DOHH2 (cell line): ENCODE data around the gene URI1.

Source experiments
- H3F3A ChIP-seq: fragments of 200-600 bp; sonication (generic), shearing (Covaris generic); 2 replicates; pipeline ENCODE4 v1.6.0; 2016; ENCODE audit warnings: antibody characterized with exemption, mild to moderate bottlenecking; ENCODE audit not compliant: control insufficient read depth, insufficient read depth
- H3K27ac ChIP-seq: fragments of 200-600 bp; sonication (generic); 2 replicates; pipeline ENCODE4 v1.5.1; 2014; ENCODE audit warnings: low read depth, mild to moderate bottlenecking, low read length, moderate library complexity
- H3K27me3 ChIP-seq: fragments of 200-600 bp; sonication (generic); 2 replicates; pipeline ENCODE4 v1.6.1; 2014; ENCODE audit warnings: mild to moderate bottlenecking, low read length, mixed read lengths; ENCODE audit not compliant: control insufficient read depth
- H3K36me3 ChIP-seq: fragments of 200-600 bp; sonication (generic); 2 replicates; pipeline ENCODE4 v1.6.1; 2014; ENCODE audit warnings: mild to moderate bottlenecking, low read length, moderate library complexity, mixed read lengths; ENCODE audit not compliant: control insufficient read depth
- H3K4me1 ChIP-seq: fragments of 200-600 bp; sonication (generic); 2 replicates; pipeline ENCODE4 v1.6.1; 2014; ENCODE audit warnings: mild to moderate bottlenecking, low read length, mixed read lengths; ENCODE audit not compliant: control insufficient read depth
- H3K4me2 ChIP-seq: fragments of 200-600 bp; sonication (generic); 2 replicates; pipeline ENCODE4 v1.6.0; 2014; ENCODE audit warnings: mild to moderate bottlenecking, low read length, moderate library complexity
- H3K4me3 ChIP-seq: fragments of 200-600 bp; sonication (generic); 2 replicates; pipeline ENCODE4 v1.5.1; 2014; ENCODE audit warnings: mild to moderate bottlenecking, low read length, mixed read lengths
- H3K79me2 ChIP-seq: fragments of 200-600 bp; sonication (generic); 2 replicates; pipeline ENCODE4 v1.6.1; 2014; ENCODE audit warnings: mild to moderate bottlenecking, low read length, mixed read lengths; ENCODE audit not compliant: control insufficient read depth
- H3K9me2 ChIP-seq: fragments of 200-600 bp; sonication (generic); replicated peaks from 2 replicates; pipeline ENCODE4 v1.6.1; 2014; ENCODE audit warnings: mild to moderate bottlenecking, low read length, mixed read lengths; ENCODE audit not compliant: control insufficient read depth
- H3K9me3 ChIP-seq: fragments of 200-600 bp; sonication (generic); 2 replicates; pipeline ENCODE4 v1.6.1; 2014; ENCODE audit warnings: antibody characterized with exemption, low read length, mixed read lengths; ENCODE audit not compliant: control insufficient read depth, insufficient read depth
- H4K20me1 ChIP-seq: fragments of 200-600 bp; sonication (generic); 2 replicates; pipeline ENCODE4 v1.6.0; 2014; ENCODE audit warnings: low read depth, mild to moderate bottlenecking, antibody characterized with exemption, low read length, moderate library complexity; ENCODE audit not compliant: control insufficient read depth, insufficient read depth
- CTCF ChIP-seq: fragments of 200-600 bp; sonication (generic); IDR thresholded peaks from one replicate; pipeline ENCODE4 v1.5.1; 2014; ENCODE audit warnings: antibody characterized with exemption, mild to moderate bottlenecking, low read depth, low read length; ENCODE audit not compliant: poor library complexity, severe bottlenecking
- EZH2phosphoT487 ChIP-seq: fragments of 200-600 bp; sonication (generic); IDR thresholded peaks from 2 replicates; pipeline ENCODE4 v1.6.1; 2017; ENCODE audit warnings: borderline replicate concordance, mild to moderate bottlenecking, antibody characterized with exemption, low read length, moderate library complexity, mixed read lengths

Gene URI1

GRCh38 chr19:30044273-30045248 is 102.5 kb downstream of the URI1 start:
- TF ChIP-seq EZH2phosphoT487 (no peak), CTCF (no peak)
- H3F3A ChIP-seq: no peaks in the 10 kb centered on the region
- no peaks in the 10 kb centered on the region for H3K4me1 ChIP-seq
- H3K36me3 ChIP-seq: no peaks in the 10 kb centered on the region
- H3K79me2 ChIP-seq: no peaks in the 10 kb centered on the region
- no peaks in the 10 kb centered on the region for H3K27me3 ChIP-seq
- no peaks in the 10 kb centered on the region for H3K9me3 ChIP-seq
- H3K9me2 ChIP-seq: no peaks in the 10 kb centered on the region
- no peak overlapping the region for H3K4me2 ChIP-seq
- no peaks in the 10 kb centered on the region for H4K20me1 ChIP-seq
- H3K4me3 ChIP-seq: no peak overlapping the region
- H3K27ac ChIP-seq: no peak overlapping the region

- no peak overlapping the region for H3K27ac ChIP-seq
Measured at GRCh38 chr19:30046522-30046921, 104.5 kb downstream of the URI1 start.

GRCh38 chr19:30047432-30047831 is 105.4 kb downstream of the URI1 start:
- Histone ChIP-seq H3K79me2 (no peaks in the 10 kb centered on the region), H3F3A (no peaks in the 10 kb centered on the region), H3K4me3 (no peak overlapping the region), H3K4me2 (no peak overlapping the region), H4K20me1 (no peaks in the 10 kb centered on the region), H3K4me1 (no peaks in the 10 kb centered on the region), H3K27me3 (no peaks in the 10 kb centered on the region), H3K27ac (no peak overlapping the region), H3K9me2 (no peaks in the 10 kb centered on the region), H3K36me3 (no peaks in the 10 kb centered on the region), H3K9me3 (no peaks in the 10 kb centered on the region)
- no peak for TF ChIP-seq EZH2phosphoT487
- TF ChIP-seq CTCF: no peak

More at GRCh38 chr19:30046522-30046921, 104.5 kb downstream of the URI1 start:
- Histone ChIP-seq H3K9me3 (no peaks in the 10 kb centered on the region), H3K27me3 (no peaks in the 10 kb centered on the region), H3K4me1 (no peaks in the 10 kb centered on the region), H3K79me2 (no peaks in the 10 kb centered on the region), H3F3A (no peaks in the 10 kb centered on the region), H4K20me1 (no peaks in the 10 kb centered on the region), H3K4me3 (no peak overlapping the region), H3K36me3 (no peaks in the 10 kb centered on the region), H3K4me2 (no peak overlapping the region), H3K9me2 (no peaks in the 10 kb centered on the region)
- TF ChIP-seq CTCF (peak; percentile 58), EZH2phosphoT487 (no peak)
